ENCODE data around the gene CHRNA1.

DNA sequence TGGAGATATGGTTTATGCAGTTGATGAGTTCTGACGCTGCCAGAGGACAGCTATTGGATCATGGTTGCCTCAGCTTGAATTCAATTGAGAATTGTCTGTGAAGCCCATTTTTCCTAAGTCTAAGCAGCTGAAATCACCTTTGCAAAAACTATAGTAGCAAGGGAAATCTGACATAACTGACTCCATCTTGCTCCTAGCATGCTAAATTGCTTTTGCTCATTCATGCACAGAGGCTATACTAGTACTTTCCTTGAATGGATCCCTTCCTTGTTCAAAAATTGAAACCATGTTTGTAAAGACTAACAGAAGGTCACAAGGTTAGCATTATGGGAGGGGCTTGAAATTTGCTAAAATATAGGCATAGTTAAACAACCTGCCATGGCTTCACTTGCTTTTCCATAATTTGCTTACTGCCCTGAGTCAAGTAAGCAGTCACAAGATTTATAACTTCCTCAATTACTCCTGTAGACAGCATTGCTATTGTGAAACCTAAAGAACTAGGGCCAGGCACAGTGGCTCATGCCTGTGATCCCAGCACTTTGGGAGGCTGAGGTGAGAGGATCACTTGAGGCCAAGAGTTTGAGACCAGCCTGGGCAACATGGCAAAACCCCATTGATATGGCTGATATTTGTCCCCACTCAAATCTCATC is 41.2 kb downstream of the CHRNA1 start:
- TF ChIP-seq CTCF (IDR thresholded peaks at IDR 0.05; ENCODE audit: low read length) (no peak), EZH2 (IDR thresholded peaks at IDR 0.05; ENCODE audit: borderline replicate concordance, low read length) (no peak)

All from OCI-LY1 (cell line).